CD4-positive, alpha-beta T cell treated with Interleukin-1 beta for 1 hour (primary cell): ENCODE results near the gene FXYD4.
A peak's percentile ranks its signal among the peaks of the same experiment; 100 is the strongest.
"Not testable (repeated sequence)": the region's sequence is repeated elsewhere in the genome, so short reads cannot be mapped to it uniquely, and the experiment has no call there.

ENCODE experiments used
- DNase-seq, 2 donors: peaks; one replicate each; pipeline ENCODE4 v3.0.0-alpha.2; 2020 to 2022

The FXYD4 gene

DNA sequence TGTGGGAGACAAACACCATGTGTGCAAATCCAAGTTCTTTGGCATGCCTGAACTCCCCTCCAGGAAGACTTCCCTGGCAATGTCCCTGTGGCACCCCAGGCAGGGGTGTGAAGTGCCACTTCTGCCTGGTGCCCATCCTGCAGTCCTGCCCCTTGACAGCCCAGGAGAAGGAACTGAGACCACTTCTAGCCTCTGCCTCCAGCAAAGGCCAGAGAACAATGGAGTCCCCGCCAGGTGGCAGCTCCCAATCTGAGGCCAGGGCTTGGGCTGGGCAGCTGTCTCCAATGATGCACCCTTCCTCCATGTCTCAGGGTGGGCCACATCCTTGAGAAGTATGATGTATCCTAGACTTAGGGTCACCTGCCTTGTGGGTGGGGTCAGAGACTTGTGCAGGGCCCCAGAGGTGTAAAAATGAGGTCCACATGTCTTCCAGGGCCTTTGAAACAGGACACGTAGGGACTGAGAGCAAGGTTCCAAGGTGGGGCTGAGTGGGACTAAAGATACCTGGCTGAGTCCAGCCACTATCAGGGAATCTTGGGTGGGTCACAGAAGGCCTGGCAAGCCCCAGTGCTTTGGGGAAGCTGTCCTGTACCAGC, 5.5 kb downstream of the FXYD4 start:
- DNase-seq = no peak

DNA sequence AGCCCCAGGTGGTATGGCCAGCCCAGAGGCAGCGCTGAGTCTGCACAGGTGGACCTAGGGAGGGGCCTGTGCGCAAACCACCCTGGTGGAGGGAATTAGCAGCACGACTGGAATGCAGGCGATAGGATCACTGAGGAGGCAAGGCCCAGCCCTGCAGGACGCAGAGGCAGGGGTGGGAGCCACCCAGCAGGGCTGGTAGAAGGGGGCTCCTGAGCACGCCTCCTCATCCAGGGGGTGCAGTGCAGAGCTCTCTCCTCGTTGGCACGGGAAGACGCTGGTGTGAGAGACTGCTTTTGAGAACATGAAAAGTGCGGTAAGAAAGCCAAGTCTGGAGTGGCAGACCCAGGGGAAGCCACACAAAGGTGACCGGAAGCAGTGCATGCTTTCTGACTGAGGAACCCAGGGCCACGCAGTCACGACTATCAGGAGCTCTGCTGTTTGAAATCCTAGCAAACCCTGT, 6.0 kb downstream of the FXYD4 start:
- DNase-seq = no peak

DNA sequence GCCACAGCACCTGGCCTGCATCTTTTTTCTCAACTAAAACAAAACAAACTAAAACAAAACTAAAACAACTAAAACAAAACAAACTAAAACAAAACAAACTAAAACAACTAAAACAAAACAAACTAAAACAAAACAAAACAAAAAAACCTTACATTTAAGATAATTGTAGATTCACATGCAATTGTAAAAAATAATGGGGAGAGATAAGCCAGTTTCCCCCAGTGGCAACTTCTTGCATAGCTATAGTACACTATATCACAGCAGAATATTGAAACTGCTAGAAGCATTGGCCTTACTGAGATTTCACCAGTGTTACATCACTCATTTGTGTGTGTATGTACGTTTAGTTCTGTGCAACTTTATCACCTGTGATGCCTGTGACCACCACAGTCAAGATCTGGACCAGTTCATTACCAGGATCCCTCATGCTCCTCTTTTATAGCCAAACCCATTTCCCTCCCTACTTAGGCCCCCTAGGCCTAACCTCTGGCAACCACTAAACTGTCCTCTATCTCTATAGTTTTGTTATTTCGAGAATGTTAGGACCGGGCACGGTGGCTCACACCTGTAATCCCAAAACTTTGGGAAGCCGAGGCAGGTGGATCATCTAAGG, 9.3 kb downstream of the FXYD4 start:
- no peak for DNase-seq

DNA sequence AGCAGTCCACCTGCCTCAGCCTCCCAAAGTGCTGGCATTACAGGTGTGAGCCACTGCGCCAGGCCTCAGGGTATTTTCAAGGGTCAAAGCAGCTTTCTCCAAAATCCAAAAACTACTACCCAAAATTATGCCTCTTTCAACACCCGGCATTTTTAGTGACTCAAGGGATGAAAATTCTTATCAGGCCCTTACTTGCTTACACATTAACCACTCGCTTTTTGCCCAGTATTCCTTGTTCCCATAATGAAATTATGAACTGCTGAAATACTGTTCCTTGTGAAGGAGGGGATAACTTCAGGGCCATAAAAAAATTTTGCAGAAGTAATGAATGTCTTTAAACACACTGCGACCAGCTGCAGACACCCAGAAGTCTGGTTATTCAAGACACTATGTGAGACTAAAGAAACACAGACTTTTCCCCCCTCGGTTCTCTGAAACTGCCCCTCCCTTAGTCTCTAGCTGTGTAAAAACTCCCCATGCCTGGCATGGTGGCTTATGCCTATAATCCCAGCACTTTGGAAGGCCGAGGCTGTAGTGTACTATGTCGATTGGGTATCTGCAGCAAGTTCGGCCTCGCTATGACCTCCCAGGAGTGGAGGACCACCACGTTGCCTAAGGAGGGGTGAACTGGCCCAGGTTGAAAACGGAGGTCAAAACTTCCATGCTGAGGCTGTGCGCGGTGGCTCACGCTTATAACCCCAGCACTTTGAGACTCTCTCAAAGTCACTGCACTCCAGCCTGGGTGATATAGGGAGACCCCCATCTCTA, 12.0 kb downstream of the FXYD4 start:
- DNase-seq = no peak

DNA sequence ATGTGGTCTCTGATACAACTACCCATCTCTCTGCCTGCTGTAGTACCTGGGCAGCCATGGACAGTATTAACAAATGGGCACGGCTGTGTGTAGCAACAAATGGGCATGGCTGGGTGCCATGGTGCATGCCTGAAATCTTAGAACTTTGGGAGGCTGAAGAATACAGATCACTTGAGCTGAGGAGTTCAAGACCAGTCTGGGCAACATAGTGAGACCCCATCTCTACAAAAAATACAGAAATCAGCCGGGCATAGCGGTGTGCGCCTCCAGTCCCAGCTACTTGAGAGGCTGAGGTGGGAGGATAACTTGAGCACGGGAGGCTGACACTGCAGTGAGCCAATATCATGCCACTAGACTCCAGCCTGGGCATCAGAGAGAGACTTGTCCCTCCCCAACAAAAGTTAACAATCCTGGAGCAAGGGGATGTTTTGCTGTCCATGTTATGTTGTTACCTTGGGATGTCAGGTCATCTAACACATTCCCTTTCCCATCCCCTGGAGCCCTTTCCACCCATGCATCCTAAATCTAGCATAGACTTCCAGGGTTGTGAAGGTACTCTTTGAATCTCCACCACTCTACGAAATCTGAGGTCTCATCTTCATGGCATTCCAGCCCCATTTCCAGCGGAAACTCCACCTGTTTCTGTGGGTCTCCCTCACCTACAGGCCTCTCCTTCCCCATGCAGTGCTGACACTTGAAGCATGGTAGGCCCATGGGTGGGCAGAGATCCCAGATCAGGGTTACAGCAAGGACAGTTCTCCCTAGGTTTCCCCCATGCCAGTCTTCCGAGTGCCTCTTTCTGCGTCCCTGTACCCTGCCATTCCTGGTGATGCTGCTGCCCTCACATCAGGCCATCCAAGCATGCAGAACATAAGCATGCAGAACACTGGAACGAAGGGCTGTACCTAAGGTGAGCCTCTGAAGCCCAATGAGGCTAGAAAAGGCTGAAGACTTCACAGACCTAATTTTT, 13.1 kb downstream of the FXYD4 start:
- no peak for DNase-seq

DNA sequence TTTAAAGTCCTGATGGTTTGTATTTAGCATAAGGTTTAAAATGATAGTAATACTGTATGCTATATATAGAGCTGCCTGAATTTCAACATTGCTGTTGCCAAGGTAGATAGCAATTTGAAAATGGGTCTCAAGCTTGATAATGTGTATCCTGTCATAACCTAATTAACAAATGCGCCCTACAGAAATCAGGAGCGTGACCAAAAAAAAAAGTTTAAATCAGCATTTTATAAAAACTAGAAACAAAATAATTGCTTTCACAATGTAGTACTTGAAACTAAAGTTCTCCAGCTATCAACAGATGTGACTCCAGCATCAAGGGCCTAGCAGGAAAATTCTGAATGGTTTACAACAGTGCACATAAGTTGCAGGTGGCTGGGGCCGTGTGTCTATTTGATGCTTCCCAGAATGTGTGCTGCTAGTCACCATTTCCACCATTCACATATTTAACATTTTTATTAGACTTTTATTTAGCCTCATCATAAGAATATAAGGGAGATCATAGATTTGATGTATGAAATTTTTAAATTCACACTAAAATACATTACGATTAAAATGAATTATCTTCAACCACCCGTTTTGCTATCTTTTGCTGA, 14.1 kb downstream of the FXYD4 start:
- DNase-seq = no peak

DNA sequence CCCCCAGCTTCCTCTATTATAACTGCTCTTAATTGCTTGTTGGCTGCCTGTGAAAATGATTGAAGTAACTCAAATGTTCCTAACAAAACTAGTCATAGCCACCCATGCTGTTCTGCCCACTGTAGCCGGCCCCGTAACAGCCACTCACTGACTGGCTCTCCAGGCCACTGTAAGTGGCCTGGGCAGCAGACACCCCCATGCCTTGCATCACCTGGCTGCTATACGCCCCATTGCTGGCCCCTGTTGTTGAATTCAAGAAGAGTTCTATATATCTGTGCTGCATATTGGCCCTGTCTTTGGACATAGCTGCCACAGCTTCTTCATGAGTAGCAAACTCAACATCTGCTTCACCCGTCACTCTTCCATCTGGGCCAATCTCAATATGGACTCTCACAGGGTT, 15.1 kb downstream of the FXYD4 start:
- DNase-seq = no peak

DNA sequence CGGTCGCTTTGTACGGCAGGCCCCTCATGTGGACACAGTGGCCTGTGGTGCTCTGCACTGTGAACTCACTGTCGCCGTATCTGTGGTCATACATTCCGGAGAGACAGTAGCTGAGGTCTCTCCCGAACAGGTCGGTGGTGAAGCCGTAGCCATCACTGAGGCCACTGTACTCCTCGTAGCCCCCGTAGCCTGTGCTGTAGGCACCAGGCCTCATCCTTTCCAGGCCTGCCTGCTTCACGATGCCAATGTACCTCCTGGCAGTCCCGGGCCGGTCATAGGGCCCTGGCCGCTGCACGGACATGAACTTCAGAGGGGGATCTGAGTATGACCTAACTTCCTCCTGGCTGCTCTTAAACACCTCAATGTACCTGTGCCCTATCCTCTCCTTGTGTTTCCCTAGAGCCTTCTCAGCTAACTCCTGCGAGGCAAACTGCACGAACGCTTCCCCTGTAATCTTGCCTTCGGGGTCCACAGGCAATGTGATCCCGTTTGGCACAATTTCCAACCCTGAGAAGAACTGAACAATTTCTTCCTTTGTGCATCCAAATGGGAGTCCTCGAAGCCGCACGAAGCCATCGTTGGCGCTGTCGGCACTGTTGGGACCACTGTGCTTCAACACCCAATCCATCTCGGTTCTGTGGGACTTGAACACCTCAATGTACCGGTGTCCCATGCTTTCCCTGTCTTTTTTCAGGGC, 15.7 kb downstream of the FXYD4 start:
- DNase-seq = no peak

DNA sequence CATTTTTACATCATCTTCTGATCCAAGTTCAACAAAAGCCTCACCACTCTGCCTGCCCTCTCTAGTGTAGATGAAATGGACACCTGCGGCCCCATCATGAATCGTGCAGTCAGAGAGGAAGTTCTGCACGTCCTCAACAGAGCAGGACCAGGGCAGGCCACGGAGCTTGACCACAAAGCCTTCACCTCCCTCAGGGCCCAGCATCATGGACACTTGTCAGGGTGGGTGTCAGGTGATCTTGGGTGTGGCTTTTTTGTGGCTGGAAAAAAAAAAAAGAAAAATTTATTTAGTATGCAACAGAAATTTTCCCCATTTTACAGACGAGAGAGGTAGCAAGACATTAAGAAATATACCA, 16.2 kb downstream of the FXYD4 start:
- no peak for DNase-seq

DNA sequence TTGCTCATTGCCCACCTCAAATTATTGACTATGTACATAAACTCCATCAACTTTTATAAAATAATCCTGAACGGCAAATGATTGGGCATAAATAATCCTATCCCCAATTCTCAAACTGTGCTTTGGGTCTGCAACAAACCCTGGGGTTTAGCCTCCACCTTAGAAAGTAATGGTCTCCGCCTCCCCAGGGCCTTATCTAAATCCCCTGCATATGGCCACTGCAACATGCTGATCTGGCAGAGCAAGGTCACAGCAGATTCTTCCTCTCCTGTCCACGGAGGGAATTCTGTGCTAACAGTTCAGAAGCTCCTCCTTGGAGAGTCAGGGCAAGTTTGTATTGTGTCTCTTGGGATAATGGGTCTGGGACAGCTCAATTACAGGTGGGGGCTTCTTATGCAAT, 18.4 kb downstream of the FXYD4 start:
- DNase-seq = no peak

DNA sequence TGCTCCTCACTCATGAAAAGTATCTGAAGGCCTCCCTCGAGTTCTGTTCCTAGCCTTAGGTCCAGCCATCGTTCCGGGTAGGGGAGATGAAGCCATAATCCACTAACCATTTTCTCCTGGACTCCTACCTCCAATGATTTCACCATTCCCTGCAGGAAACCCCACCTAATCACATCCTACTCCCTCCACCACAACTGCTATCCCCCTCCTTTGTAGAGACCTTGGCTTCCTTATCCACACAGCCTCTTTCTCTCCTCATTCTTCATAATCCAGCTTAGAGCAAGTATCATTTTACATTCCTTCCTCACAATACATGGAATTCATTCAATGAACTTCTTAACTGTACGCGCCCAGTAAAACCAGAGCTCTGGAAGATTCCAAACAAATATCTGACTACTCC, 18.9 kb downstream of the FXYD4 start:
- no peak for DNase-seq

DNA sequence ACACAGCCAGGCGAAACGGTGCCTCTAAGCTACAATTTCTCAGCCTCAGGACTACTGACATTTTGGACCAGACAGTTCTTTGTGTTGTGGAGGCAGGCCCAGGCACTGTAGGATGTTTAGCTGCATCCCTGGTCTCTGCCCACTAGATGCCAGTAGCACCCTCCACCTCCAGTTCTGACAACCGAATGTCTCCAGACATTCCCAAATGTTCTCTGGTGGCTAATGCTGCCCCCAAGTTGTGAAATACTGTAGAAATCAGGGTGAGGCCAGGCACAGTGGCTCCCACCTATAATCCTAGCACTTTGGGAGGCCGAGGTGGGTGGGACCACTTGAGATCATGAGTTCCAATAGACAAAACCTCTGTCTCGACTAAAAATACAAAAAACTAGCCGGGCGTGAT, 19.3 kb downstream of the FXYD4 start:
- peak; percentile 31 to 52 for DNase-seq

DNA sequence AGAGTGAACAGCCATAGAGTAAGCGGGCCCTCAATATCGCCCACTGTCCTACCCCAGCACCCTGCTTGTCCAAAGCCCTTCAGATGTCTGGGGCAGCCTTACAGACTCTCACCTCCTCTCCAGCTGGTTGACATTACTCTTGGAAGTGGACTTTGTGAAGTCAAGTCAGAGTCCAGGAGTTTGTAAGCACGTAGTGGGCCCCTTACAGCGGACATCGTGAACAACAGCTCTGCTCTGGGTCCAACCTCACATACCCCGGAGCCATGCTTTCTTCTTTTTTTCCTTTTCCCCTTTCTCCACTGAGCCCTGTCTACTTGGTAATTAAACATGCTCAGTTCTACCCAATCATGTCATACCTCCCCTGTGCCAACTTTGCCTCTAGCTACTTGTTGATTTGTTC, 20.1 kb downstream of the FXYD4 start:
- DNase-seq = no peak

DNA sequence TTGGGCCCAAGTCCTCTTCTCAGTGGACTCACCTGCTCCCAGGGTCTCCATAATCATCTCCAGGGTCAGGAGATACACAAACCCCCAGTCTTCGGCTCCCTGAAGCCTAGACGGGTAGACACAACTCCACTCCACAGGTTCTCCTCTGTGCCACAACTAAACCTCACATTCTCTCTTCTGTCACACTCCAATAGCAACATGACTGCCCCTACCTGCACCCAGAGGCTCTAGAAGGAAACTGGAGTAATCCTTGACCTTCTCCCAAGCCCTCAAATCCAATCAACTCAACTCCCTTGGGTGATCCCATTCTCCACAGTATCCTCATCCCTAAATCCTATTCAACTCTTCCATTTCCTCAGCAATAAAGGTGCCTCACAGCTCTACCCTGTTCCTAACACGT, 21.3 kb downstream of the FXYD4 start:
- DNase-seq = no peak

DNA sequence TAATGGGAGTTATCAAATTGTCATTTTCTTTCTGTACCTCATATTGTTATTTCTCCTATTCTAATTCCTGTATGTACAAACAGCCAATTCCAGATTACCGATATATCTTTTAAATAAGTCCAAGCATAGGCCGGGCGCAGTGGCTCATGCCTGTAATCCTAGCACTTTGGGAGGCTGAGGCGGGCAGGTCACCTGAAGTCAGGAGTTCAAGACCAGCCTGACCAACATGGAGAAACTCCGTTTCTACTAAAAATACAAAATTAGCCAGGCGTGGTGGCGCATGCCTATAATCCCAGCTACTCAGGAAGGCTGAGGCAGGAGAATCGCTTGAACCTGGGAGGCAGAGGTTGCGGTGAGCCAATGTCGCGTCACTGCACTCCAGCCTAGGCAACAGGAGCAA, 21.8 kb downstream of the FXYD4 start:
- not testable (repeated sequence) for DNase-seq

DNA sequence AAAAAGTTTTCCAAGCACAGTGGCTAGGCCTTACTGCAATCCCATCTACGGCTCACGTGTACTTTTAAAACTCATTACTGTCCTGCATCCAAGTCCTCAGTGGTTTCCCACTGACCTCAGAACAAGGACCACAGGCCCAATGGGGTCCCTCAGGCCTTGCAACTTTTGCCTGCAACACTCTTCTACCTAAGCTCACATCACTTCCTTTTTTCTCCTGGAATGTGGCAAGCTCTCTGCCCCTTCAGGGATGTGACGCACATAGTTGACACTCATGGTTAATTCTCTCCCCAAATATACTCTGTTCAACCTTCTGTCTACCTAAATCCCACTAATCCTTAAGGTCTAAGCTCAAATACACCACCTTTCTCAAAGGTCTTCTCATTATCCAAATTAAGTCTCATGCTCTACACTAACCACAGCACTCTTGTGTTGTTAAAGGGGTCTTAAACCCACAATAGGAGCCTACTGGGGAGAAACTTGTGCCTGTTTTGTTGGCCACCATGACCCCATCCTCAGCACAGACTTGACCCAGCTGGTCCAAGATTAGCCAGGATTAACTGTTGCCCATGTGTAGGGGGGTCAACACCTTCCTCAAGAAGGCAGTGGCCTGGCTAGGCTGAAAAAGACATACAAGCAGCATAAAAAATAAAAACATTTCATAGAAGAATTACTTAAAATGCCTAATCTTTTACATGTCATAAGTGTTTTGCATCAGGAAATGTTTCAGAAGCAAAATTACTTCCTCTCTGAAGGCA, 22.3 kb downstream of the FXYD4 start:
- DNase-seq = no peak

DNA sequence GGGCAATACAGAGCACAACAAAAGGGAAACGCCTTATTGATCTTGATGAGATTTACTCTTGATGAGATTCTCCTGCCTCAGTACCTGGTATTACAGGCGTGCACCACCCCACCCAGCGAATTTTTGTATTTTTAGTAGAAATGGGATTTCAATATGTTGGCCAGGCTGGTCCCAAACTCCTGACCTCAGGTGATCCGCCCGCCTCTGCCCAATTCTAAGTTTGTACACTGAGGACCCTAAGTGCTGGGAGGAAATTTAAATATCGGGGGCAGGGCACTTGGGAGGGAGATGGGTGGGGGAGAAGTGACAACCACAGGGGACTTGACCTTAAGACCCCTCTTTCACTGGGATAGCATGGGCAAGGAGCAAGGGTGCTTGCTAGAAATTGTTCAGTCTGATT, 23.4 kb downstream of the FXYD4 start:
- DNase-seq = no peak

DNA sequence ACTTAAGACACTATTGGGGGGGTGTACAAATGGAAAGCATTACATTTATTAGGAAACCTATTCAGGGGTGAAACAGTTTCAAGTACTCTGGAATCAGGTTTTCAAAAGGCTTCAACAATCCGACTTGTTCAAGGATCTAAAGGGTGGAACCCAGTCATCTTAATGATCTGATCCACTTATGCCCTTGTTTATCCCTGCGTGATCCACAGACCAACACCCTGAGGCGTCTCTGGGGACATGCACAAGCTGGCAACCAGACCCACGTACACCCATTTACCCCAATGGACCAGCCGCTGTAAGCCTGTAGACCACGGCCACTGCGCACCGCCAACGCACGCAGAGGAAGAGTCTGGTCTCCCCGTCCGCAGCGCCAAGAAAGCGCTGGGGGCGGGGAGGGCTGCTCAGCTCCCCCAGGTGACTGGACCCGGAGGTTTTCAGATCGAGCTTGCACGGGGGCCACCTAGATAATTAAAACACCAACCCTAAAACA, 24.2 kb downstream of the FXYD4 start:
- DNase-seq = peak in 1 of 2 donors; percentile 39

DNA sequence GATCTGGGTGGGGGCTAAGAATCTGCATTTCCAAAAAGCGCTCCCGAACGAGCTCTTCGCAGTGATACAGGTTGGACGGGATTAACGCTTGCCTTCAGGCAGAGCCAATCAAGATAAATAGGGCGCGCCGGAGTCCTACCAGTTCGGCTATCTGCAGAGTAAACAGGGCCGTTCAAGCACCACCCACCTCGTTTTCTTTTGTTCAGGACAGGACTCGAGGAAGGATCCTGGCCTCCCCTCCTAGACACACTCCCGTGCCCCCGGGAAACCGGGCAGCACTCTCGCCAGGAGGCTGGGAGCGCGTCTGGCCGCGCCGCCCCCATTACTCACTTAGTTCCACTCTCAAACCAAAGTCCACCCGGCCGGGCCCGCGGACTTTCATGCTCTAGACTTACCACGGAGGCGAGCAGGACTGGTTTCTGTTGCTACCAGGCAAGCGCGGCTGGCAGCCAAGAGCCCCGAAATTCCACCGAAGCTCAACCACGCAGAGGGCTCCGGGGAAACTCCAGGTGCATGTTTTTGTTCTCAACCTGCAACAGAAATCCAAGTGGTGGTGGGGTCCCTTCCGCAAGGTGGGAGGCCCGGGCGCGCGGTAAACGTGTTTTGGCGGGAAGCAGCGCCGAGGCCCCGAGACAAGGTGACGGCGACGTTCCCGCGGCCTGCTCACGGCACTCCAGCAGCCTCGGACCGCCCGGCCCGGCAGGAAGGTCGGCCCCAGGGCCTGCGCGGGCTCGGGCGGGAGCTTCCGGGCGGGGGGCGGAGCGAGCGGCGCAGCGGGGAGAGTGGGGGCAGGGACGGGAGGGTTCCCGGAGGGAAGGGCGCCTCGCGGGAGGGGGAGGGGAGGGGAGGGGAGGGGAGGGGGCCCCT, 24.9 kb downstream of the FXYD4 start:
- DNase-seq = peak; percentile 68 to 77
